ENCODE data around the gene GLS. TPM values are rescaled to one million over a fixed set of nuclear protein-coding genes. Genes with fewer than 3 reads are reported as not detected.

The GLS gene
- total and polyA plus RNA-seq, 9 of the 15 experiments (the other 6 are each of a cell fraction or from before 2014, with no cell fraction given) = 13.7 to 77.5 (median 48.2) TPM

GRCh38 chr2:190881598-190882410, 1.2 kb downstream of the GLS start (continued):
- no peak for TF ChIP-seq CUX1 (CRISPR knock-in tag; IDR thresholded peaks at IDR 0.05)
- TF ChIP-seq TAF15 (IDR thresholded peaks at IDR 0.05; ENCODE audit: low read depth, low read length) = no peak
- TF ChIP-seq SNIP1 (IDR thresholded peaks at IDR 0.05; ENCODE audit: low read depth) = no peak
- peak; percentile 52 for TF ChIP-seq MGA (IDR thresholded peaks at IDR 0.05)
- TF ChIP-seq MNT (conservative IDR thresholded peaks at IDR 0.05) = peak; percentile 97
- no peak for TF ChIP-seq SAFB (IDR thresholded peaks at IDR 0.05; ENCODE audit: borderline replicate concordance, low read depth, low read length)

All from K562 (cell line).